Psoas muscle (tissue), 8 donors: ENCODE results near the gene PODN. TPM values are rescaled to one million over a fixed set of nuclear protein-coding genes. Genes with fewer than 3 reads are reported as not detected.

Source experiments
- ATAC-seq, 4 donors: fragments of 200-7000 bp; cut with Tn5 transposase; one replicate each; pipeline ENCODE4 v1.9.1; 2020; ENCODE audit warnings: moderate library complexity in 3 of 4, mild to moderate bottlenecking in 2 of 4
- DNase-seq, 2 donors: peaks; one replicate each; pipeline ENCODE4 v3.0.0-alpha.2; 2020
- H3K27ac ChIP-seq: fragments of 200-600 bp; one replicate; pipeline ENCODE4 v1.8.0; 2022
- H3K27me3 ChIP-seq, 3 donors: fragments of 200-600 bp in 1 of 3; one replicate each; pipeline versions ENCODE4 v1.6.1 to v1.8.0; 2013 to 2022; ENCODE audit warnings: low read length in 2 of 3, mild to moderate bottlenecking in 2 of 3, moderate library complexity in 1 of 3; ENCODE audit not compliant: insufficient read depth in 3 of 3
- H3K36me3 ChIP-seq, 2 donors: fragments of 200-600 bp in 1 of 2; one replicate each; pipeline versions ENCODE4 v1.6.1 to v1.8.0; 2013 to 2022; ENCODE audit warnings: low read depth in 1 of 2, mild to moderate bottlenecking in 1 of 2, moderate library complexity in 1 of 2; ENCODE audit not compliant: insufficient read depth in 1 of 2
- H3K4me1 ChIP-seq: fragments of 200-600 bp; one replicate; pipeline ENCODE4 v1.8.0; 2022
- H3K4me3 ChIP-seq: fragments of 200-600 bp; one replicate; pipeline ENCODE4 v1.8.0; 2022; ENCODE audit warnings: mild to moderate bottlenecking
- H3K9me3 ChIP-seq: fragments of 200-600 bp; one replicate; pipeline ENCODE4 v1.8.0; 2022
- WGBS, 3 donors: extraction: QIAGEN DNeasy Blood & Tissue Kit; methylation state at CpG; one replicate each; pipeline versions ENCODE4 v1.1.6 to v1.1.7; 2013; 5-methylcytosine and 5-hydroxymethylcytosine counted together
- intact Hi-C, 2 donors: fragments of 100-400 bp; cut with DNase I; formaldehyde crosslinking; loops; one replicate each; pipeline versions ENCODE4 v1.11.0 to v1.14.2; 2022
- polyA plus RNA-seq, 3 donors: library from polyadenylated mRNA; stranded (reverse); fragments of 200-250 nt; gene quantifications; one replicate each; pipeline ENCODE4 v1.2.3, GENCODE V29; 2013
- total RNA-seq, 4 donors: library from RNA; stranded (reverse); fragmentation: NEBNext Ultra II Directional in 2 of 4; extraction: Animal tissue kit (Norgen Biotek cat#: 25700) in 2 of 4; gene quantifications; one replicate each; pipeline versions ENCODE4 v1.2.1 to v1.2.4, GENCODE V29; 2021 to 2023
- TF ChIP-seq, protein P1 (sequence below): fragments of 200-600 bp; IDR thresholded peaks from one replicate; pipeline ENCODE4 v1.8.0; 2022; ENCODE audit warnings: antibody characterized with exemption
- donor health status: healthy with polysubstance abuse.
- donor health status: DM: no; HTN: no; CAD: no; lungs with moderate emphysema.
- donor health status: Bipolar disorder and iron deficiency.
- donor health status: healthy.
- donor health status: DM: yes; HTN: yes; CAD: no.
- donor health status: DM: no; HTN: no; CAD: no.
- donor health status: DM: no; HTN: no; CAD: no.
- donor health status: DM: yes; HTN: yes; CAD: no.

PODN gene
- total and polyA plus RNA-seq, 7 donors, result 3.0 to 27.1 (median 7.2) TPM

DNA sequence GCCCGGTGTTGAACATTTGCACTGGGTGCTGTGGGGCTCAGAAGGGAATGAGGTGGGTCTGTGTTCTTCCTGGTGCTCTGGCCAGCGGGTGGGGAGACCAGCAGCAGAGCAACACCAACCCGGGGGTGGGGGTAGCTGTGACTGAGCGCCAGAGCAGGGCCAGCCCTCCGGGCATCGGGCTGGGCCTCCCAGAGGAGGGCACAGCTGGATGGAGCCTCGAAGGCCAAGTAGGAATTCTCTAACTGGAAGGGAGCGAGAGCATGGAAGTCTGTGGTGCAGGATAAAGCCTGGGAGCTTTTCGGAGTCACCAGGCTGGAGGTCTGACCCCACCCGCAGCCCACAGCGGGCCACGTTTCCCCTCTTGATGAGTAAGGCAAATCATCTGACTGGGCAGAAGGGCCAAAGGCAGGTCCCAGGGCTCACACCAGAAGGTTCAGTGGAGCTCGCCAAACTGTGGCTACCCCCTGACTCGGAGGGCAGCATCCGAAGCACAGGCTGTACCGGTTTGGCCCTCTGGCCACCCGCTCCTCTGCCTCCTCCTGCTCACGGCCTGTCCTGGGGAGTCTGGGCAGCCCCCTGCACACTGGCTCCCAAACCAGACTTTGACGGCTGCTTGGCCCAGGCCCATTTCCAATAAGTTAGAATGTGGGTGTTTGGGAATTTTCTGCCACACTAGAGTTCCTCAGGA, 61.6 kb downstream of the PODN start:
- TF ChIP-seq, protein P1, sequence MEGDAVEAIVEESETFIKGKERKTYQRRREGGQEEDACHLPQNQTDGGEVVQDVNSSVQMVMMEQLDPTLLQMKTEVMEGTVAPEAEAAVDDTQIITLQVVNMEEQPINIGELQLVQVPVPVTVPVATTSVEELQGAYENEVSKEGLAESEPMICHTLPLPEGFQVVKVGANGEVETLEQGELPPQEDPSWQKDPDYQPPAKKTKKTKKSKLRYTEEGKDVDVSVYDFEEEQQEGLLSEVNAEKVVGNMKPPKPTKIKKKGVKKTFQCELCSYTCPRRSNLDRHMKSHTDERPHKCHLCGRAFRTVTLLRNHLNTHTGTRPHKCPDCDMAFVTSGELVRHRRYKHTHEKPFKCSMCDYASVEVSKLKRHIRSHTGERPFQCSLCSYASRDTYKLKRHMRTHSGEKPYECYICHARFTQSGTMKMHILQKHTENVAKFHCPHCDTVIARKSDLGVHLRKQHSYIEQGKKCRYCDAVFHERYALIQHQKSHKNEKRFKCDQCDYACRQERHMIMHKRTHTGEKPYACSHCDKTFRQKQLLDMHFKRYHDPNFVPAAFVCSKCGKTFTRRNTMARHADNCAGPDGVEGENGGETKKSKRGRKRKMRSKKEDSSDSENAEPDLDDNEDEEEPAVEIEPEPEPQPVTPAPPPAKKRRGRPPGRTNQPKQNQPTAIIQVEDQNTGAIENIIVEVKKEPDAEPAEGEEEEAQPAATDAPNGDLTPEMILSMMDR, result no peak
- Histone ChIP-seq H3K4me3 (no peak overlapping the region), H3K9me3 (no peaks in the 10 kb centered on the region), H3K27me3 (peaks cover 0 to 8% (median 2%) of the 10 kb centered on the region in 3 donors), H3K4me1 (peaks cover 4% of the 10 kb centered on the region), H3K36me3 (no peaks in the 10 kb centered on the region), H3K27ac (peak overlapping the region; percentile 58)
- ATAC-seq, result peak; percentile 20 to 54 (median 44)
- WGBS, 3 donors, result 44 to 67% (median 49%) methylated on average over 18 to 19 of the region's 19 CpGs
- peak; percentile 80 to 82 for DNase-seq
- intact Hi-C loops, result no loop called here

DNA sequence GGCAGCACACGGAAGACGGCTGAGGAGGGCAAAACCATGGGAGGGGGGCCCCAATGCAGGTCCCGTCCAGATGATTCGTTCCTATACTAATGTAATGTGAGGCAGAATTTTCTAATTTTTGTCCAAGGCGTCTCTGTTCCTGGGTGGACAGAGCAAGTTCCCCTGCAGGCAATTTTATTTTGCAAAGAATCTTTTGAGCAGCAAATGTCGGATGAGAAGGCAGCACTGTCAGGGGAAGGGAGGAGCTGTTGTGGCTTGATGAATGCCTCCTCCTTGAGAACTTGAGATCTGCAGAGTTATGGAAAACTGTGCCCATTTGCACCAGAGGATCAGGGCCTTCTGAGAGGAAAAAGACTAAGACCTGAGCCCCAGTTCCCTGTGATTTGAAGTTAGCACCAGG, 63.1 kb downstream of the PODN start:
- Histone ChIP-seq H3K4me3 (no peak overlapping the region), H3K4me1 (peaks cover 4% of the 10 kb centered on the region), H3K36me3 (no peaks in the 10 kb centered on the region), H3K9me3 (no peaks in the 10 kb centered on the region), H3K27ac (peak overlapping the region; percentile 9), H3K27me3 (peaks cover 0 to 8% (median 0%) of the 10 kb centered on the region in 3 donors)
- DNase-seq (peak in 1 of 2 donors; percentile 5), ATAC-seq (no peak)
- TF ChIP-seq, protein P1, result no peak
- intact Hi-C loops, result no loop called here
- 73 to 91% (median 80%) methylated on average over 6 of the region's 6 CpGs for WGBS, 3 donors

DNA sequence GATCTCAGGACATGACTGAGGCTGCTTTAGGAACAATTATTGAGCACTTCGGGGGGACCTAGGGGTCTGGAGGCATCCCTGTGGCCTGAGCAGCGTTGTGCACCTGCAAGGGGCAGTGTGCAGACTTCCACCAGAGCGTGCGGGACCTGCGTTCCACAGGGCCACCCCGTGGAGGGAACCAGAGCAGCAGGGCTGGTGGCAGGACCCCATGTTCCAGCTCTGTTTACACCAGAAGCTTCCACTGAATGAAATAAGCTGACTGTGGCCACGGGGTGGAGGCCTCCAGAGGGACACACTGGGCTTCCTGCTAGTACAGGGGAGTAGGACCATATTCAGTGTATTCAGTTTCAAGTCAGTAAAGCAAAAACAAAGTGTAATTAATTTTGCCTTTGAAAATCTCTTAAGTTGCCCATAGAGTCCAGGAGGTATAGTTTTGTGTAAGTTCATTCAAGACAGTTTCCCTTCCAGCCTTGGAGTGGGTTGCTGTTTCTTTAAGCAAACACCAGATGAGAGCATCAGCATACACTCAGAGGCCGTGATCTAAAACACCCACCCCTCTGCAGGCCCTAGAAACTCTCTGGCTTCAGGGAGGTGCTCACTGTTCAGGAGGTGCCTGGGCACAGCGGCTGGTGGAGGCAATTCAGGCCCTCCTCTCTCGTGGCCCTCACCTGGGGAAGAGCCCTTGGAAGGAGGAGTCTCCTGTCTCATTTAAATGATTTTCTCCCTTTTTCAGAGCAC, 63.8 kb downstream of the PODN start:
- Histone ChIP-seq H3K4me1 (peaks cover 4% of the 10 kb centered on the region), H3K9me3 (no peaks in the 10 kb centered on the region), H3K36me3 (no peaks in the 10 kb centered on the region), H3K27ac (no peak overlapping the region), H3K27me3 (peaks cover 0 to 5% (median 0%) of the 10 kb centered on the region in 3 donors), H3K4me3 (no peak overlapping the region)
- no peak for ATAC-seq
- DNase-seq, result peak in 1 of 2 donors; percentile 68
- WGBS, 3 donors, result 77 to 82% (median 81%) methylated on average over 10 of the region's 10 CpGs
- intact Hi-C loops, result no loop called here
- TF ChIP-seq, protein P1, result no peak

- TF ChIP-seq, protein P1, result no peak
- H3K9me3 ChIP-seq, result no peaks in the 10 kb centered on the region
- no peaks in the 10 kb centered on the region for H3K36me3 ChIP-seq
- H3K27me3 ChIP-seq, result no peaks in the 10 kb centered on the region
- WGBS, 3 donors, result 60 to 69% (median 64%) methylated on average over 1 of the region's 1 CpG
- intact Hi-C loops, result no loop called here
- ATAC-seq, result no peak
- no peak overlapping the region for H3K4me3 ChIP-seq
- peak in 1 of 2 donors; percentile 10 for DNase-seq
- no peak overlapping the region for H3K27ac ChIP-seq
- peaks cover 4% of the 10 kb centered on the region for H3K4me1 ChIP-seq
Observed at GRCh38 chr1:53126495-53126894, 64.5 kb downstream of the PODN start.
